Muscle of arm (tissue), 12 donors: ENCODE measurements around the gene FAM83D. TPM values are rescaled to one million over a fixed set of nuclear protein-coding genes. Genes with fewer than 3 reads are reported as not detected.
"Not testable (repeated sequence)": the region's sequence is repeated elsewhere in the genome, so short reads cannot be mapped to it uniquely, and the experiment has no call there.

ENCODE experiments used
- DNase-seq: peaks from one replicate; pipeline ENCODE4 v3.0.0-alpha.2; 2013
- polyA plus RNA-seq, 12 donors: library from polyadenylated mRNA; unstranded; fragments of 120-200 nt; gene quantifications; one replicate each; pipeline ENCODE4 v1.2.1, GENCODE V29; 2013; ENCODE audit not compliant: insufficient read length in 12 of 12

The FAM83D gene
- polyA plus RNA-seq, 12 donors: 4.6 to 12.8 (median 8.2) TPM; not detected in 1

DNA sequence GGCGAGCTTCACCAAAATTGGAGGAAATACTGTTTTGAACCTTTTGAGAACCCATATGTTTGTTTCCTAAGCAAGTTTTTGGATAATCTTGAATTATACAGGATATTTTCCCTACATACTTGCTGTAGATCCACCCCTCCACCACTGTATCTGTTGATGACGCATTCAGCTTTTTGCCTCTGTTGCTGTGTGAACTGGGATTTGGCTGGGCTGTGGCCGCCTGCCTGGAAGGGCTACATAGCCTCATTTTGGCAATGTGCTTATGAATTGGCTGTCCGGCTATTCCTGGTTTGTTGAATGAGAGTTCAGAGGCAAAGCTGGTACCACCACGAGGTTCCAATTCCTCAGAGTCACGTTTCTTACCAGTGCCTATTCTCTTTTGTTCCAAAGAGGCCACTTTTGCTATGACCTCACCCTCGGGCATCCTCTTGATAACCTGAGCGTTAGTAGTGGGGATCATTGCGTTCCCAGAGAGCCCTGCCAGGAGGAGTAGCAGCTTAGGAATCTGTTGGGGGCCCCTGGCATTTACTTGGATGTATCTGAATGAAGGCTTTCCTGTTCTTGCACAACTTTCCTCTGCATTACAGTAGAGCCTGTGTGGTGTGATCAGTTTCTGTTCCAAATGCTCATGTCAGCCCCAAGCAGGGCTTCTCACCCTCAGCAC is 6.4 kb downstream of the FAM83D start:
- no peak for DNase-seq

DNA sequence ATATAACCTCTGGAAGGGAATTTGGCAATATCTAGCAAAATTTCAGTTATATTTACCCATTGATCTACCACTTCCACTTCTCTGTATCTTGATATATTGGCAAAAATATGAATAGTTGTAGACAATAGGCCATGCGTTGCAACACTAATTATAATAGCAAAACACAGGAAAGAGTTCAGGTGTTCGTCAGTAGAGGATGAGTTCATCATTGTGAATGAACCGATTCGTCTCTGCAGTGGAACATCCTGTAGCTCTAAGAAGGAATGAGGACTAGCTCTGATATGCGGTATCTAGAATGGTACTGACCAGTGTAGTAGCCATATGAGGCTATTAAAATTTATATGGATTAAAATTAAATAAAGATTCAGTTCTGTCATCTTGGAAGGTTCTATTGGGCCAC is 8.3 kb downstream of the FAM83D start:
- DNase-seq: no peak

- DNase-seq: no peak
Observed at GRCh38 chr20:38935285-38935684, 9.1 kb downstream of the FAM83D start.

DNA sequence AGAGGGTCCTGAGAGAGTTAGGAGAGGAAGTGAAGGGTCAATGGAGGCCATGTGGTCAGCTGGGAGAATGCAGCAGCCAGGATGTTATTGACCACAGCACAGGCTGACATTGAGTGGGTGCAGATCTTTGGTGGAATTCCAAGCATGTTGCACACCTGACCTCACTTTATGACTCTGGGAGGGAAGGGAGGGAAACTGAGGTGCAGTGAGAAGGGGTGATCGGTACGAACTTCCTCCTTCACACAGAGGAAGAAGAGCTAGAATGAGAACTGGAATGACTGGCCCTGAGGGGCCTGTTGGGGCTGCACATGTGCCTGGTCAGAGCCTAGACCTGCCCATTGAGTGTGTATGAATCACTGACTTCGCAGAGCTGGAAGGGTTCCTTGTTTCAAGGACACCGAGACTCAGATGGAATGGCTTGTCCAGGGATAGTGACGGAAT is 9.8 kb downstream of the FAM83D start:
- DNase-seq: no peak

DNA sequence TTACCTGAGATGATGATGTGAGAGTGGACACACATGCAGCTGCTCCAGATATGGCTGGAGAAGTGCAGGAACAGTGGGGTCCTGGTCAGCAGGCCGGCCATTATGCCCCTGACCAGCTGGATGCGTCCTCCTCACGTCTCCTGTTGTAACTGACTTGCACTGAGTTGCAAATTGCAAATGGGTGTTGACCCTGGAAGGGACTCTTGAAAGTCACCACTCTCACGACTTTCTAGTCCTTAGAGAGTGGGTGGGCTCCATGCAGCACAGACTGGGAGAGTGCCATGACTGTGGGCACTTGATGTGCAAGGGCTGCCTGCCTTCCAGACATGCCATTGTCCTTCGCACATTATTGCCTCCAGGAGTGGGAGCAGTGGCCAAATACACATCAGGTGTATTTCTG is 10.8 kb downstream of the FAM83D start:
- no peak for DNase-seq

- DNase-seq: no peak
Observed at GRCh38 chr20:38937978-38938473, 11.8 kb downstream of the FAM83D start.

DNA sequence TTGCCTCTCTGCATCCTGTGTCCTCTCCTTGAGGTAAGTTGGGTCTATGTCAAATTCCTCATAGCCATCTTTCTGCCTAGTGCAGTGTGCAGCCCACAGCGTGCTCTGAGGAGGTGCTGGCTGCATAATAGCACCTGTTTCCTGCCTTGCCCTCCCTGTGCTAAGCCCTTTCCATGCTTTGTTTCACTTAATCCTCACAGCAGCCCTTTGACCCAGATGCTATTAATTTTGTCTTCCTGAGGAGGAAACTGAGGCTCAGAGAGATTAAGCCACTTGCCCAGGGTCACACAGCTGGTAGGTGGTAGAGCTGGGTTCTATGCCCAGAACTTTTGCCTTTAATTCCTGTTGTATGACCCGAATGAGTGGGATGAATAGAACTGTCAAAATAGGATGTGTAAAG is 13.5 kb downstream of the FAM83D start:
- no peak for DNase-seq

GRCh38 chr20:38940644-38941043 is 14.4 kb downstream of the FAM83D start:
- no peak for DNase-seq

DNA sequence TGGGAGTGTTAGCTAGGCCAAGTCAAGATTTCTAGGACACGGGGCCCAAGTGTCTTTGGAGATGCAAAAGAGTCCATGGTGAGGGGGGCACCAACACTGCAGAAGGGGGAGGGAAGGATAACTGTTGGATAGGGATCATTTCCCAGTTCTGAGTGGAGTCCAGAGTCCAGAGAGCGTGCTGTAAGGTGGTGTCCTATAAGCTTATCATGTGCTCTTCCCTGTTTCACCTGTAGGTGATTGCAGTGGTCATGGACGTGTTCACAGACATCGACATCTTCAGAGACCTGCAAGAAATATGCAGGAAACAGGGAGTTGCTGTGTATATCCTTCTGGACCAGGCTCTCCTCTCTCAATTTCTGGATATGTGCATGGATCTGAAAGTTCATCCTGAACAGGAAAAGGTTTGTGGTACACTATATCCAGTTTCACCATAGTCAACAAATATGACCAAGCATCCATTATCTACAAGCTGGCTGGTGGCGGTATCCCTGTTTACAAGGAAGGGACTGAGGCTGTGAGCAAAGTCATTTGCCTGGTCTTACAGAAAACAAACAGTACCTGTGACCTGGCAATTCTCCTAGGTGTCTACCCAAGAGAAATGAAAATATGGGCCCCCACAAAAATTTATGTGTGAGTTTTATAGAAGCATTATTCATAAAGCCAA is 15.6 kb downstream of the FAM83D start:
- DNase-seq: no peak

GRCh38 chr20:38945012-38945411 is 18.8 kb downstream of the FAM83D start:
- no peak for DNase-seq

DNA sequence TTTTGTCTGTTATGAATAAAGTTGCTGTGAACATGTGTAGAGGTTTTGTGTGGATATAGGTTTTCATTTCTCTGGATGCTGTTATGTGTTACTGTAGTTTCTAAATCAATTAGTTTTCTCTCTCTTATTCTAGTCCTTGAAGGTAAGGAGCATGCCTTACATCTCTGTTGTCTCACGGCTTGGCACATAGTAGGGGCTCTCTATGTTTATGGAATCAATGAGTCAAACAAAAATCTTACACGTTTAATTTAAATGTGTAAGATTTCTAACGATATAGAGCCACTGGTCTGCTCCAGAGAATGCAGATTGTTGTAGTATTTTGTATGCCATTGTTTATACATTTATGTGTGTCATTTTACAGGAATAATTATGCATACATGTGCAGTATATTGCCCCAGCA is 20.6 kb downstream of the FAM83D start:
- DNase-seq: no peak

DNA sequence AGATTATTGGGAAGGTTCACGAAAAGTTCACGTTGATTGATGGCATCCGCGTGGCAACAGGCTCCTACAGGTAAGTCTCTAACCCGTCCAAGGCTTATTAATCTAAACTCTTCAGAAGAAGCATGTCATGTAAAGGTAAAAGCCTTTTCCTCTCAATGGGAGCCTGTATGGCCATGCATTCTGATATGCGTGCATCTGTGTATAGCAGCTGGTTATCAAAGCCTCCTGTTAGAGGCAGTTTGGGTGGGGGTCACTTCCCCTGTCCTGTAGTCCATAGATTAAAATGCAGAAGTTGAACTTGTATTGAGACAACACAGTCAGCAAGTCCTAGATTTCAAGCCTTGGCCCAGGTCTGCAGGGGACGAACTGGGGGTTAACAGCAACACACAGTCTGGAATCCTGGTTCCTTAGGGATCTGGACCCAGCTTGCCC is 21.7 kb downstream of the FAM83D start:
- no peak for DNase-seq

DNA sequence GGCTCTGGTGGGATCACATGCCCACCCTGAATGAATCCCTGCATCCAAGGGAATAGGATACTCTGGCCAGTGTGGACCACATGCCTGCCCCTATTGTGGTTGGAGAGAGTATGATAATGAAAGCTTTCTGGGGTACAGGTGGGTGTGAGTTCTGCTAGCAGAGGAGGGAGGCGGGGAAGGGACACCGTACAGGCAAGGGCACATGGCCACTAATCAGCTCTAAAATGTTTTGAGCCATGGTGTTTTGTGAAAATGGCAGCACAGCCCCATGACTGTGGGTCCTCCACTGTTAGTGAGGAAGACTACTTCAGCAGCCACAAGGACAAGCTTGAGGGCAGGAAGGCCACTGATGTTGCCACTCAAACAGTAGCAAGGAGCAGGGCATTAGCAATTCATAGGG is 24.0 kb downstream of the FAM83D start:
- no peak for DNase-seq

- DNase-seq: no peak
Observed at GRCh38 chr20:38951611-38952010, 25.4 kb downstream of the FAM83D start.

DNA sequence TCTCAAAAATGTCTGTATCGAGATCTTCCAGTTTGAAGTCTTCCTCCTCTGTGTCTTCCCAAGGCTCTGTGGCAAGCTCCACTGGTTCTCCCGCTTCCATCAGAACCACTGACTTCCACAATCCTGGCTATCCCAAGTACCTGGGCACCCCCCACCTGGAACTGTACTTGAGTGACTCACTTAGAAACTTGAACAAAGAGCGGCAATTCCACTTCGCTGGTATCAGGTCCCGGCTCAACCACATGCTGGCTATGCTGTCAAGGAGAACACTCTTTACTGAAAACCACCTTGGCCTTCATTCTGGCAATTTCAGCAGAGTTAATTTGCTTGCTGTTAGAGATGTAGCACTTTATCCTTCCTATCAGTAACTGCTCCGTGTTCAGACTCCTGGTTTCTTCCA is 25.9 kb downstream of the FAM83D start:
- no peak for DNase-seq

DNA sequence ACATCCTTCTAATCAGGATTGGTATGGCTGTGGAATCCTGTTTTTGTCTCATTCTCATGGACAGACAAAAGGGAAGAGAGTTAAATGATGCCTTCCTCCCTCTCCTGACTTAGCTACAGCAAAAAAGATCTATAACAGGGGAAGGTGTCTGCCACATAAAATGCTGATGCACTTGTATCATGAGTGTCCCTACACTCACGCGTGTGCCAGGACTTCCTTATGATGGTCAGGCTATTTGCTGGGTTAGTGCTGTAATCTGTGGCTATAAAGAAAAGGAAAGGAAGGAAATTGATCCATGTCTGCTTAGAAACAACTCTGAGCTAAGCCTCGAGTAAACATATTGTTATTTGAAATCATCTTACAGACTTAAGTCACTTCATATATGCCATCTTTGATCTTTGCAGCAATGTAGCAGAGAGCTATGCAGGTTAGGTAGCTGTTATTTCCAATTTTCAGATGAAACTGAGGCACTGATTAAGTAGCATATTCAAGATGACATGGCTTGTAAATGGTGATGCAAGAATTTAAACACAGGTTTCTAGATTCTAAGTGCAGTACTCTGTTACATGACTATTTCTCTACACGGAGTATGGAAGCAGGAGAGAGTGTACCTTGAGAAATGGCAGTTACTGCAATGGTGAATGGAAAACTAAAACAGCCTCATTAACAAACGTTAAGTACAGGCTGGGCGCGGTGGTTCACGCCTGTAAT is 27.6 kb downstream of the FAM83D start:
- no peak for DNase-seq

GRCh38 chr20:38957235-38957876 is 31.1 kb downstream of the FAM83D start:
- DNase-seq: no peak

- DNase-seq: no peak
Observed at GRCh38 chr20:38957915-38958485, 31.8 kb downstream of the FAM83D start.

DNA sequence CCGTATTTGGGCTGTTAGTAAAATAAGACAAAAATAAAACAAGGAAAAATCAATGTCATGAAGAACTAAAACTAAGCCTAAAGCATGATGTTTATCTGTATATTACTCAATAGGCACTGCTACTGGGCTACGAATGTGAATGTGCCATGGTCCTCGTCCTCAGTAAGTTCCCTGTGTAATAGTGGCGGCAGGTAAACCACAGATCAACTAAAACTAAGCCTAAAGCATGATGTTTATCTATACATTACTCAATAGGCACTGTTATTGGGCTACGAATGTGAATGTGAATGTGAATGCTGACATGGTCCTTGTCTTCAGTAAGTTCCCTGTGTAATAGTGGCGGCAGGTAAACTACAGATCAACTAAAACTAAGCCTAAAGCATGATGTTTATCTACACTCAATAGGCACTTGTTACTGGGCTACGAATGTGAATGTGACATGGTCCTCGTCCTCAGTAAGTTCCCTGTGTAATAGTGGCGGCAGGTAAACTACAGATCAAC is 34.0 kb downstream of the FAM83D start:
- DNase-seq: not testable (repeated sequence)

DNA sequence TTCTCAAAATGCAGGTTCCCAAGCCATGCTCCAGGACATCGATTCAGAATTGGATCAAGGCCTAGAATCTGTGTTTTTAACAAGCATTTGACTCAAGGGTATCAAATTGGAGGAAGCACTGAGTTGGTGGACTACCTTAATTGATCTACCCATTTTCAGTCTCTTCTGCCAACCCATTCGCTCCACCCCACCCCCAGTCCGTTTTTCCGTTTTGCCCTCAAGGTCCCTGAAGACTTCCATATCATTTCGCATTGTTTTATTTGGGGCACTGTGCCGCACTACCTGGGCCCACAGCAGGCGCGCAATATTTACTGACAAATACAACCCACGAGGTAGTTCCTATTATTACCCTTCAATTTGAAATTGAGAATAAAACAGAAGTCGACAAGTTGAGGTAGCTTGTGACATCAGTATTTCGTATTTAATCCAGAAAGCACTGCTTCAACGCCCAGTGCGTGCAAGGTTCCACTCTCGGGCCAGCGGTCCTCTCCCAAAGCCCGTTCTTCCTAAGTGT is 35.4 kb downstream of the FAM83D start:
- no peak for DNase-seq
